ENCODE results near the gene SMIM1. TPM values are rescaled to one million over a fixed set of nuclear protein-coding genes. Genes with fewer than 3 reads are reported as not detected.

SMIM1 gene
- polyA plus RNA-seq, 1 donor (not counting 4 experiments of a cell fraction or from before 2014, with no cell fraction given): 0.79 TPM

- no peak overlapping the region for H3K27ac ChIP-seq (ENCODE audit: control insufficient read depth, insufficient read depth, low read length)
- no peak overlapping the region for H3K9ac ChIP-seq (ENCODE audit: control insufficient read depth, extremely low read depth, insufficient read depth, low read length)
- DNase-seq (ENCODE audit: low read depth, low spot score): no peak
- no peaks in the 10 kb centered on the region for H3K4me1 ChIP-seq (ENCODE audit: control insufficient read depth, extremely low read depth, insufficient read depth, low read length)
- dilution Hi-C loops (cut with MboI; ENCODE audit: extremely low pct_ligation_motif_present, low sequenced_read_pairs): no loop called here
- H3K9me1 ChIP-seq (ENCODE audit: control insufficient read depth, extremely low read depth, insufficient read depth, low read length): no peaks in the 10 kb centered on the region
- no peak for FAIRE-seq
- H3K27me3 ChIP-seq (ENCODE audit: control insufficient read depth, extremely low read depth, insufficient read depth, low read length): no peaks in the 10 kb centered on the region
- no peaks in the 10 kb centered on the region for H3K9me3 ChIP-seq (ENCODE audit: control insufficient read depth, low read depth, low read length)
- no peak overlapping the region for H3K4me2 ChIP-seq (ENCODE audit: control insufficient read depth, extremely low read depth, insufficient read depth, low read depth, low read length)
- no peak overlapping the region for H2AFZ ChIP-seq (ENCODE audit: control insufficient read depth, low read length)
- no peak overlapping the region for H3K4me3 ChIP-seq (ENCODE audit: control insufficient read depth in 2 of 3, extremely low read depth in 1 of 3, insufficient read depth in 2 of 3, low read depth in 1 of 3, low read length in 3 of 3)
- TF ChIP-seq CTCF (optimal IDR thresholded peaks at IDR 0.05 in 1 of 3, IDR thresholded peaks at IDR 0.05 in 1 of 3, conservative IDR thresholded peaks at IDR 0.05 in 1 of 3; ENCODE audit: extremely low read depth in 1 of 3, insufficient read depth in 2 of 3, low read length in 3 of 3): no peak
- no peak for TF ChIP-seq EZH2 (IDR thresholded peaks at IDR 0.05; ENCODE audit: low read length)
- peaks cover 9 to 18% of the 10 kb centered on the region in 2 experiments for H3K36me3 ChIP-seq (ENCODE audit: control insufficient read depth in 2 of 2, extremely low read depth in 1 of 2, insufficient read depth in 2 of 2, low read length in 2 of 2)
- no peaks in the 10 kb centered on the region for H4K20me1 ChIP-seq (ENCODE audit: control insufficient read depth, extremely low read depth, insufficient read depth, low read length)
- no peaks in the 10 kb centered on the region for H3K79me2 ChIP-seq (ENCODE audit: control insufficient read depth, insufficient read depth, low read length)
Measured at GRCh38 chr1:3736708-3737107, 35.8 kb upstream of the SMIM1 start.

GRCh38 chr1:3738943-3739342 is 33.6 kb upstream of the SMIM1 start:
- Histone ChIP-seq H2AFZ (ENCODE audit: control insufficient read depth, low read length) (no peak overlapping the region), H3K4me1 (ENCODE audit: control insufficient read depth, extremely low read depth, insufficient read depth, low read length) (peaks cover 4% of the 10 kb centered on the region), H3K9ac (ENCODE audit: control insufficient read depth, extremely low read depth, insufficient read depth, low read length) (no peak overlapping the region), H3K9me1 (ENCODE audit: control insufficient read depth, extremely low read depth, insufficient read depth, low read length) (peaks cover 2% of the 10 kb centered on the region), H3K27me3 (ENCODE audit: control insufficient read depth, extremely low read depth, insufficient read depth, low read length) (no peaks in the 10 kb centered on the region), H3K4me2 (ENCODE audit: control insufficient read depth, extremely low read depth, insufficient read depth, low read depth, low read length) (no peak overlapping the region), H4K20me1 (ENCODE audit: control insufficient read depth, extremely low read depth, insufficient read depth, low read length) (no peaks in the 10 kb centered on the region), H3K27ac (ENCODE audit: control insufficient read depth, insufficient read depth, low read length) (no peak overlapping the region), H3K4me3 (ENCODE audit: control insufficient read depth in 2 of 3, extremely low read depth in 1 of 3, insufficient read depth in 2 of 3, low read depth in 1 of 3, low read length in 3 of 3) (no peak overlapping the region), H3K36me3 (ENCODE audit: control insufficient read depth in 2 of 2, extremely low read depth in 1 of 2, insufficient read depth in 2 of 2, low read length in 2 of 2) (peaks cover 15 to 22% of the 10 kb centered on the region in 2 experiments), H3K9me3 (ENCODE audit: control insufficient read depth, low read depth, low read length) (no peaks in the 10 kb centered on the region), H3K79me2 (ENCODE audit: control insufficient read depth, insufficient read depth, low read length) (no peaks in the 10 kb centered on the region)
- dilution Hi-C loops (cut with MboI; ENCODE audit: extremely low pct_ligation_motif_present, low sequenced_read_pairs): no loop called here
- TF ChIP-seq CTCF (optimal IDR thresholded peaks at IDR 0.05 in 1 of 3, IDR thresholded peaks at IDR 0.05 in 1 of 3, conservative IDR thresholded peaks at IDR 0.05 in 1 of 3; ENCODE audit: extremely low read depth in 1 of 3, insufficient read depth in 2 of 3, low read length in 3 of 3) (no peak), EZH2 (IDR thresholded peaks at IDR 0.05; ENCODE audit: low read length) (no peak)
- FAIRE-seq (no peak), DNase-seq (ENCODE audit: low read depth, low spot score) (no peak)
